ENCODE data around the gene SHANK1.
"Not testable (repeated sequence)": the region's sequence is repeated elsewhere in the genome, so short reads cannot be mapped to it uniquely, and the experiment has no call there.

DNA sequence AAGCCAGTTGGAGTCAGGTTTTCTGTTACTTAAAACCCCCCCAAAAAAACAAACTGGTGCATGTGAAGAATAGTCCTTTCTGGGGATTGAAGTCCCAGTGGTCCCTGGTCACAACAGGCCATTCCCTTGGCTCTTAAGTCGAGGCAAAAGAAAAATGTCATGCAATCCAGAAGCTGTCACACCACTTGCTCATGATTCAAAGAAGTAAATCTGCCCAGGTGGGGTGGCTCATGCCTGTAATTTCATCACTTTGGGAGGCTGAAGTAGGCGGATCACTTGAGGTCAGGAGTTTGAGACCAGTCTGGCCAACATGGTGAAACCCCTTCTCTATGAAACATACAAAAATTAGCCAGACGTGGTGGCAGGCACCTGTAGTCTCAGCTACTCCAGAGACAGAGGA lies 41.9 kb upstream of the SHANK1 start:
- TF ChIP-seq, protein P1, sequence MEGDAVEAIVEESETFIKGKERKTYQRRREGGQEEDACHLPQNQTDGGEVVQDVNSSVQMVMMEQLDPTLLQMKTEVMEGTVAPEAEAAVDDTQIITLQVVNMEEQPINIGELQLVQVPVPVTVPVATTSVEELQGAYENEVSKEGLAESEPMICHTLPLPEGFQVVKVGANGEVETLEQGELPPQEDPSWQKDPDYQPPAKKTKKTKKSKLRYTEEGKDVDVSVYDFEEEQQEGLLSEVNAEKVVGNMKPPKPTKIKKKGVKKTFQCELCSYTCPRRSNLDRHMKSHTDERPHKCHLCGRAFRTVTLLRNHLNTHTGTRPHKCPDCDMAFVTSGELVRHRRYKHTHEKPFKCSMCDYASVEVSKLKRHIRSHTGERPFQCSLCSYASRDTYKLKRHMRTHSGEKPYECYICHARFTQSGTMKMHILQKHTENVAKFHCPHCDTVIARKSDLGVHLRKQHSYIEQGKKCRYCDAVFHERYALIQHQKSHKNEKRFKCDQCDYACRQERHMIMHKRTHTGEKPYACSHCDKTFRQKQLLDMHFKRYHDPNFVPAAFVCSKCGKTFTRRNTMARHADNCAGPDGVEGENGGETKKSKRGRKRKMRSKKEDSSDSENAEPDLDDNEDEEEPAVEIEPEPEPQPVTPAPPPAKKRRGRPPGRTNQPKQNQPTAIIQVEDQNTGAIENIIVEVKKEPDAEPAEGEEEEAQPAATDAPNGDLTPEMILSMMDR (IDR thresholded peaks at IDR 0.05; ENCODE audit: low read depth, low read length), result not testable (repeated sequence)
- not testable (repeated sequence) for TF ChIP-seq EZH2phosphoT487 (IDR thresholded peaks at IDR 0.05; ENCODE audit: low read depth)
